Stimulated activated CD4-positive, alpha-beta T cell treated with anti-CD3 and anti-CD28 coated beads, TNF-alpha, amount 100 ng/mL, for 1 hour (primary cell): ENCODE data around the gene USP12.
"Not testable (repeated sequence)": the region's sequence is repeated elsewhere in the genome, so short reads cannot be mapped to it uniquely, and the experiment has no call there.

Source experiments
- DNase-seq, 3 donors: peaks; one replicate each; pipeline ENCODE4 v3.0.0-alpha.2; 2020; ENCODE audit warnings: low read depth in 3 of 3, low spot score in 1 of 3

The USP12 gene

DNA sequence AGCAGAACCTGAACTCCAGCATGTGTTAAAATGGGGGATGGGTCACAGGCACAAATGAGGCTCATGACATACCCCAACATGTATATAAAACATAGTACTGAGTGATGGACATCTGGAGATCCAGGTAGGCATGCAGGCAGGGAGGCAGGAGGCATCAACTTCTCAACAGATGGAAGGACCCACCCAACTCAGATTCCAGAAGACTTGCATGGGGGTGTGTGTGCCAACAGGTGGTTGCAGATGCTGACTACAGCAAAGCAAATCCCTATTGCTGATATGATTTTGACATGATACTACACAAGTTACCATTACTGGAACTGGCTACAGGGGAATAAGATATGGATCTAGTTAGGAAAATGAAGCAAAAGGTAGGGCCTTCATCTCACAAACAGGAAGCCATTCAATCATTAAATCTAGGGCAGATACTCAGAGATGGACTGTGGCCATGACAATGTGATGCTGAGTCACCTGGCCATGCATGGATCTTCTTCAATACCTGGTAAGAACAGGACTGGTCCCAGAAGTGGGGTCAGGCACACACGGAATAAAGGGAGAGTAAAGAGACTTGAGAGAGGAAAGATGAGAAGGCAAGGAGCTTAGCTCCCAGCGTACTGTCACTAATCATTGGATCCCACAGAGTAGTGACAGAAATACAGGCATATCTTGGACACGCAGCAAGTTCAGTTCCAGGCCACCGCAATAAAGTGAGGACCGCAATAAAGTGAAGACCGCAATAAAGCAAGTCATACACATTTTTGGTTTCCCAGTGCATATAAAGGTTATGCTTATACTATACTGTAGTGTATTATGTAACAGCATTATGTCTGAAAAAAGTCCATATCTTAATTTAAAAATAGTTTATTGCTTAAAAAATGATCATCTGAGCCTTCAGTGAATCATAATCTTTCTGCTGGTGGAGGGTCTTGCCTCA is 91.3 kb downstream of the USP12 start:
- DNase-seq, result no peak

- no peak for DNase-seq
Measured at GRCh38 chr13:27079421-27079958, 92.1 kb downstream of the USP12 start.

GRCh38 chr13:27077451-27077850 is 94.2 kb downstream of the USP12 start:
- no peak for DNase-seq

GRCh38 chr13:27076421-27076820 is 95.2 kb downstream of the USP12 start:
- no peak for DNase-seq

GRCh38 chr13:27073186-27073585 is 98.4 kb downstream of the USP12 start:
- no peak for DNase-seq

DNA sequence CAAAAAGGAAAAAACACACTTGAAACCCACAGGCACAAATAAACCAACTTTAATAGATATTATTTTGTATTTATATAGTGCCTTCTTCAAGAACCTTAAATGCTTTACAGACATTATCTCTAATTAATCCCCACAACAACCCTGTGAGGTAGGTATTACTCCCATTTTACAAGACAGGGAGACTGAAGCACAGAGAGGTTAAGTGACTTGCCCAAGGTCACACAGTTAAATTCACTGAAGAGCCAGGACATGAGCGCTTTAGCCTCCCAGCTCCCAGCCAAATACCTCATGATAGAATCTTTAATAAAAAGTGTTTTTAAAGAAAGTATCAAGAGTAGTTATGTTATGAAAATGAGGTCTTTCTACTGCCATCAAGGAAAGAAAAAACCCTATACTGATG is 105.5 kb downstream of the USP12 start:
- not testable (repeated sequence) for DNase-seq

GRCh38 chr13:27065582-27065981 is 106.0 kb downstream of the USP12 start:
- DNase-seq, result no peak

DNA sequence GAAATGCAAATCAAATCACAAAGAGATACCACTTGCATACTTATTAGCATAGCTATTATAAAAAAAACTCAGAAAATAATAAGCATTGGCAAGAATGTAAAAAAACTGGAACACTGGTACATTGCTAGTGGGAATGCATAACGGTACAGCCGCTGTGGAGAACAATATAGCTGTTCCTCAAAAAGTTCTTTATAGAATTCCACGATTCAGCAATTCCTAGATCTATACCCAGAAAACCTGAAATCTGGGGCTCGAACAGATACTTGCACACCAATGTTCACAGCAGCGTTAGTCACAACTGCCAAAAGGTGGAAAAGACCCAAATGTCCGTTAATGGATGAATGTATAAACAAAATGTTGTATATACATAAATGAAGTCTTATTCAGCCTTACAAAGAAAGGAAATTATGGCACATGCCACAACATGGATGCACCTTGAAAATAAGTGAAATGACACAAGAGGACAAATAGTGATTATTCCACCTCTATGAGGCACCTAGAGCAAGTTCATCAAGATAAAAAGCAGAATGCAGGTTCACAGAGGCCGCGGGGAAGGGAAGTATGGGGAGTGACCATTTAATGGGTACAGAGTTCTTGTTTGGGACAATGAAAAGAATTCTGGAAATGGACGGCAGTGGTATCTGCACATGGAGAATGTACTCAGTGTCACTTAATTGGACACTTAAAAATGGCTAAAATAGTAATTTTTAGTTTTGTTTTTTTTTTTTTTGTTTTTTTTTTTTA is 107.2 kb downstream of the USP12 start:
- no peak for DNase-seq

GRCh38 chr13:27057817-27058216 is 113.8 kb downstream of the USP12 start:
- no peak for DNase-seq

GRCh38 chr13:27055526-27055925 is 116.1 kb downstream of the USP12 start:
- DNase-seq, result no peak

- no peak for DNase-seq
Measured at GRCh38 chr13:27054760-27055159, 116.9 kb downstream of the USP12 start.

DNA sequence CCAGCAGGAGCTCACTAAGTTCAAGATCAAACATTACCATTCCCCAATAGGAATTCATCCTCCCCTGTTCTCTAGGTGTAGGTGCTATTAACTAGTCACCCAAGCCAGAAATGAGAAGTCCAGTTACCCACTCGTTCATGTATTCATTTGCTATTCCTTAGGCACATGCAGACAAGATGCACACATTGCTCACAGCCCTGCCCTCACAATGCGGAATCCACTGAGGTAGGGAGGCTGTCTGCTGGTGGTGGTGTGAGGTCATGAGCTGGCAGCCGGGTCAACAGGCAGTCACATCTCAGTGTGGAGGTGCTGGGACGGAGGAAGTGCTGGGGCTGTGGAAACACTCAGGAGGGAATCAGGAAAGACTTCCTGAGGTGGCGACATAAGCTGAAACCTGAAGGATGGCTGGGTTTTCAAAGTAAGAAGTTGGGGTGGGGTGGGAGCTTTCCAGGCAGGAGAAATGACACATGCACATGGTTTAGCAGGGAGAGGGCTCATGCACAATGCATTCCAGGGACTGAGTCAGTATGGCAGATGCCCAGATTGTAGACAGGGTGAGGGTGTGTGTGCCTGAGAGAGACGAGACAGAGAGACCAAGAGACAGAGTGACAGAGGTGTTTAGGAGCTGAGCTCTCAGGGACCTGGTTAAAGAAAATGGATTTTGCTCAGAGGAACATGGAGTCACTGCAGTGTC is 117.6 kb downstream of the USP12 start:
- DNase-seq, result no peak

- DNase-seq, result no peak
Measured at GRCh38 chr13:27053210-27053884, 118.3 kb downstream of the USP12 start.

- no peak for DNase-seq
Measured at GRCh38 chr13:27052551-27053208, 118.9 kb downstream of the USP12 start.

DNA sequence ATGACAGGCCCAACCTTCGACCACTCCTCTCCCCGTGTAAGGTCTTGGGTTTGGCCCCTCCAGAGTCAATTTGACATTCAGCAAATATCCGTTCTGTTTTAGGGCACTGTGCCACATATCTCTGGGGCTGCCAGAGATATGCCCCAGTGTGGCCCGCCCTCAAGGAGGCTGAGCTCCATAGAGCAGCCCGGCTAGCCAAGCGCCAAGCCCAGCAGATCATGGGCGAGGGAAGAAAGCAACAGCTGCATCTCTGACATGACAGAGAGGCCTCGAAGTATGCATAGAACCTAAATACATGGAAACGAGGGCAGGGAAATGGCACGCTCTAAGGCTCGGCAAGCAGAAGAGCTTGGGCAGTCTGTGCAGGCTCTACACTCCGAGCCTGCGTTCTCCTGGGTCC is 124.5 kb downstream of the USP12 start:
- DNase-seq, result no peak

DNA sequence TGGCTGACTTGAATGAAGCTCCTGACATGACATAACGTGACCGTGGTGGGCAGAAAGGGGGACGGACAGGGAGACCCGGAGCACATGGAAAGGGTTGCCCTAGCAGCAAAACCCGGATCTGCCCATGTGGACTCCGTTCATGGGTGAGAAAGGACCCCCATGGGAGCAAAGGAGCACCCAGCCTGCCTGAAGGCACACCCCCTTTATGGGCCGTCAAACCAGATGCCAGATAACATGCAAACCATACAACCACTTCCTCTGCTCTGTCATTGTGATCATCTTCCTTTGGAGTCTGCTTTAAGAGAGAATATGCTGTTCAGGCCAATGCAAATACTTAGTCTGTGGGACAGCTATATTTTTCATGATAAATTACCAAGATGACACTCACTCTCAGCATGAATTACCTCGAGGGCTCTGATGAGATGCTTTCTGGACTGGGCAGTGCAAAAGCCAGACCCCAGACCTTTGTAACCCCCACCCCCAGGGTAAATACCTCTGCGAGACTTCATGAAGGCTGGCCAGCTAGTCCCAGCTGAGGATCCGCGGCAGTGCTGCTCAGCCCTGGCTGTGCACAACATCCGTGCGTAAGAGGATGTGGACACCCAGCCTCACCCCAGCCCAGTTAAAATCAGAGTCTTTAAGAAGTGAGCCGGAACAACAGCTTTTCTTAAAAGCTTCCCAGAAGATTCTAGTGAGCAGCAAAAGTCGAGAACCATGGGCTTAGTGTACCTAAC is 126.6 kb downstream of the USP12 start:
- no peak for DNase-seq

DNA sequence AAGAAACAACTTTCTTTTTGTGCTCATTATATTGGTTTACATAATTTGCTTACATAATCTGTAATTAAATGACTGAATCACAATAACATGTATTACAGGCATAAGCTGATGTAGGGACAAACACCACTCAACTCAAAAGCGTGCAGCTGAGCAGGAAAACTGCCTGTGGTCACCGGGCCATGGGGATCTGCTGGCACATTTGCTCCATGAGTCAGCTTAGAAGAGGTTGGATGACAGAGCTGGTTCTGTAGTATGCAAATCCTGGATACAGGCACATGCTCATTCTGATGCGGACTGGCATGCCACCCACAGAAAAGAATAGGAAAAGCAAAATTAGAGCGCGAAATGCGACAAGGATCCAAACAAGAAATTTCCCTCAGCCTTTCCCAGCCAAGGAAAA is 128.6 kb downstream of the USP12 start:
- DNase-seq, result no peak

GRCh38 chr13:27041341-27041740 is 130.3 kb downstream of the USP12 start:
- DNase-seq, result no peak

DNA sequence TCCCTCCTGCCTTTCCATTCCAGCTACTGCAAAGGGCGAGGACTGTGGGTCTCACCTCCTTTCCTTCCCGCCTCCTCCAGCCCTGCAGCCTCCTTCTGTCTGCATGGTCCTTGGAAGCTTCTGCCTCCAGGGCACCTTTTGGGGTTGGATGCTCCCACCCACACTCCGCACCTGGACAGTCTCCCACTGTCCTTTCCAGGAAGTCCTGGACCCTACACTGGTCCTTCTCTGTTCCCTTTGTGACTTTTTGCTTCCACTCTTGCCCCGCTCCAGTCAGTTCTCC is 130.8 kb downstream of the USP12 start:
- DNase-seq, result no peak

- no peak for DNase-seq
Measured at GRCh38 chr13:27039171-27039701, 132.4 kb downstream of the USP12 start.
